ENCODE results near the gene MSLN.
"Not testable (repeated sequence)": the region's sequence is repeated elsewhere in the genome, so short reads cannot be mapped to it uniquely, and the experiment has no call there.

Gene MSLN

GRCh38 chr16:736936-737481 is 23.5 kb upstream of the MSLN start:
- FAIRE-seq, result no peak

- no peak for FAIRE-seq
Observed at GRCh38 chr16:739560-740458, 20.7 kb upstream of the MSLN start.

GRCh38 chr16:740459-740763 is 20.1 kb upstream of the MSLN start:
- FAIRE-seq, result no peak

- FAIRE-seq, result no peak
Observed at GRCh38 chr16:740764-741505, 19.6 kb upstream of the MSLN start, which contains the start of gene CIAO3. TSS of gene CIAO3 (minus strand) at chr16:740997. CDS start at chr16:740985, 12 bp downstream.

- no peak for FAIRE-seq
Observed at GRCh38 chr16:741986-742629, 18.4 kb upstream of the MSLN start.

- FAIRE-seq, result not testable (repeated sequence)
Observed at GRCh38 chr16:742894-743293, 17.6 kb upstream of the MSLN start.

GRCh38 chr16:743794-744500 is 16.6 kb upstream of the MSLN start:
- FAIRE-seq, result no peak

GRCh38 chr16:745739-746138 is 14.8 kb upstream of the MSLN start:
- no peak for FAIRE-seq

- no peak for FAIRE-seq
Observed at GRCh38 chr16:746637-747036, 13.9 kb upstream of the MSLN start.

- FAIRE-seq, result no peak
Observed at GRCh38 chr16:747978-748746, 12.4 kb upstream of the MSLN start.

GRCh38 chr16:749010-749409 is 11.5 kb upstream of the MSLN start:
- no peak for FAIRE-seq

GRCh38 chr16:750485-750884 is 10.0 kb upstream of the MSLN start:
- no peak for FAIRE-seq

- FAIRE-seq, result no peak
Observed at GRCh38 chr16:751152-752006, 9.2 kb upstream of the MSLN start.

GRCh38 chr16:752007-752312 is 8.6 kb upstream of the MSLN start:
- FAIRE-seq, result no peak

GRCh38 chr16:754121-754607 is 6.4 kb upstream of the MSLN start:
- not testable (repeated sequence) for FAIRE-seq

GRCh38 chr16:754656-755055 is 5.9 kb upstream of the MSLN start:
- no peak for FAIRE-seq

- no peak for FAIRE-seq
Observed at GRCh38 chr16:756428-756827, 4.1 kb upstream of the MSLN start.

- FAIRE-seq, result no peak
Observed at GRCh38 chr16:759110-759910, 1.2 kb upstream of the MSLN start.

- no peak for FAIRE-seq
Observed at GRCh38 chr16:760065-760464, 469 bp upstream of the MSLN start.
